ENCODE results near the gene ELOA. TPM values are rescaled to one million over a fixed set of nuclear protein-coding genes. Genes with fewer than 3 reads are reported as not detected.
A peak's percentile ranks its signal among the peaks of the same experiment; 100 is the strongest.

ELOA gene
- total RNA-seq, 2 experiments from 2014 or later, result 24.7 to 41.0 TPM

DNA sequence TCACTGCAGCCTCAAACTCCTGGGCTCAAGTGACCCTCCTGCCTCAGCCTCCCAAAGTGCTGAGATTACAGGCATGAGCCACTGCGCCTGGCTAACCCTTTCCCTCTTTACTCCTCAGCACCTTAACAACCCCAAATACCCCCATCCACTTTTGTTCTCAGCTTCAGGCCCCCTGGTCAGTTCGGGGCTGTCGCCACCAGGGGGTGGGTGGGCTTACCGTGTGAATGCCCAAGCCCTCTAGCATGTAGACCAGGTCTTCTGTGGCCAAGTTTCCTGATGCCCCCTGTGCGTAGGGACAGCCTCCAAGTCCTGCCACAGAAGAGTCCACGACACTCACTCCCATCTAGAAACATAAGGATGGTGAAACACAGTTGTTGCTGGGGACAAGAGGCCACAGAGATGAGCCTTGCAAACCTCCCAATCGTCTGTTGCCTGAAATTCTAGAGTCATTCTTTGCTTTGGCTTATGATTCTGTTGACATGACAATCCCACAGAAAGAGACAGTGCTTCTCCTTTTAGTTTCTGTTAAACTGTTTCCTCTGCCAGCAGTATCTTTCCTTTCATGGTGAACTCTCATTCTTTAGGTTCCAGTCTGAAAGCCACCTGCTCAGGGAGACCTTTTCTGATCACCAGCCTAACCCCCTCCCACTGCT is 61.0 kb downstream of the ELOA start:
- no peaks in the 10 kb centered on the region for H3K79me2 ChIP-seq (ENCODE audit: insufficient read depth, low read depth, low read length)
- no peaks in the 10 kb centered on the region for H4K20me1 ChIP-seq (ENCODE audit: insufficient read depth, low read length)
- peaks cover 38% of the 10 kb centered on the region for H3K4me1 ChIP-seq (ENCODE audit: insufficient read depth, low read length, poor library complexity, severe bottlenecking)
- H3K9me2 ChIP-seq (ENCODE audit: insufficient read depth, low read length), result no peaks in the 10 kb centered on the region
- ChIA-PET POLR2A (no interaction called here), CTCF (ENCODE audit: unreplicated experiment) (no interaction called here)
- no peak overlapping the region for H3K4me2 ChIP-seq (ENCODE audit: low read length)
- BruUV-seq (replicated peaks), result no TSS peak
- no peak overlapping the region for H3K27ac ChIP-seq (ENCODE audit: low read depth, low read length, poor library complexity, severe bottlenecking)
- intact Hi-C loops (cut with micrococcal nuclease; ENCODE audit: unreplicated experiment), result no loop called here
- peaks cover under 1% of the 10 kb centered on the region; the same call in 1 of the 2 replicates for H3K36me3 ChIP-seq (ENCODE audit: insufficient read depth, low read length)
- H3K4me3 ChIP-seq (ENCODE audit: low read depth, low read length, poor library complexity, severe bottlenecking), result no peak overlapping the region
- no peak overlapping the region for H2AFZ ChIP-seq (ENCODE audit: low read length)
- H3K9me3 ChIP-seq (ENCODE audit: low read length), result no peaks in the 10 kb centered on the region
- DNase-seq (ENCODE audit: low spot score), result no peak
- TF ChIP-seq EZH2phosphoT487 (IDR thresholded peaks at IDR 0.05; ENCODE audit: borderline replicate concordance, low read depth, low read length), result no peak
- TF ChIP-seq, protein P1, sequence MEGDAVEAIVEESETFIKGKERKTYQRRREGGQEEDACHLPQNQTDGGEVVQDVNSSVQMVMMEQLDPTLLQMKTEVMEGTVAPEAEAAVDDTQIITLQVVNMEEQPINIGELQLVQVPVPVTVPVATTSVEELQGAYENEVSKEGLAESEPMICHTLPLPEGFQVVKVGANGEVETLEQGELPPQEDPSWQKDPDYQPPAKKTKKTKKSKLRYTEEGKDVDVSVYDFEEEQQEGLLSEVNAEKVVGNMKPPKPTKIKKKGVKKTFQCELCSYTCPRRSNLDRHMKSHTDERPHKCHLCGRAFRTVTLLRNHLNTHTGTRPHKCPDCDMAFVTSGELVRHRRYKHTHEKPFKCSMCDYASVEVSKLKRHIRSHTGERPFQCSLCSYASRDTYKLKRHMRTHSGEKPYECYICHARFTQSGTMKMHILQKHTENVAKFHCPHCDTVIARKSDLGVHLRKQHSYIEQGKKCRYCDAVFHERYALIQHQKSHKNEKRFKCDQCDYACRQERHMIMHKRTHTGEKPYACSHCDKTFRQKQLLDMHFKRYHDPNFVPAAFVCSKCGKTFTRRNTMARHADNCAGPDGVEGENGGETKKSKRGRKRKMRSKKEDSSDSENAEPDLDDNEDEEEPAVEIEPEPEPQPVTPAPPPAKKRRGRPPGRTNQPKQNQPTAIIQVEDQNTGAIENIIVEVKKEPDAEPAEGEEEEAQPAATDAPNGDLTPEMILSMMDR (conservative IDR thresholded peaks at IDR 0.05; ENCODE audit: low read length), result peak; percentile 63

DNA sequence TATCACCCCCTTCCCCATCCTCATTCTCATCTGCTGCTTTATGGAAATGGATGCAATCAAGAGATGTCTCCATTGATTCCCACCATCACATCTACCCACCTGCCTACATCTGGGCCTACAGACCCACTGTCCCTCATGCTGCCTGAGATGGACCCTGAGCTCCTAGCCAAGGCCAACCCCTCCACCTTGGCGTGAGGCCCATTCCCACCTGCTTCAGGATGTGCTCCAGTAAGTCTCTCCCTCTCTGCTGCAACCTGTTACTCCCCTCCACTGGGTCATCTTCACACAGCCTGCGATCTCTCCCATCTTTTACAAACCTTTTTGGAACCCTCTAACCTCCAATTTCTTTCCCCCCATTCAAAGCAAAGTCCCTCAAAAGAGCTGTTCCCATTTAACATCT is 61.8 kb downstream of the ELOA start:
- Histone ChIP-seq H3K9me3 (ENCODE audit: low read length) (no peaks in the 10 kb centered on the region), H3K27ac (ENCODE audit: low read depth, low read length, poor library complexity, severe bottlenecking) (no peak overlapping the region), H3K4me3 (ENCODE audit: low read depth, low read length, poor library complexity, severe bottlenecking) (no peak overlapping the region), H3K4me2 (ENCODE audit: low read length) (no peak overlapping the region), H3K79me2 (ENCODE audit: insufficient read depth, low read depth, low read length) (no peaks in the 10 kb centered on the region), H4K20me1 (ENCODE audit: insufficient read depth, low read length) (no peaks in the 10 kb centered on the region), H3K9me2 (ENCODE audit: insufficient read depth, low read length) (no peaks in the 10 kb centered on the region), H3K36me3 (ENCODE audit: insufficient read depth, low read length) (no peaks in the 10 kb centered on the region), H2AFZ (ENCODE audit: low read length) (no peak overlapping the region), H3K4me1 (ENCODE audit: insufficient read depth, low read length, poor library complexity, severe bottlenecking) (peaks cover 38% of the 10 kb centered on the region)
- intact Hi-C loops (cut with micrococcal nuclease; ENCODE audit: unreplicated experiment), result no loop called here
- TF ChIP-seq, protein P1 (conservative IDR thresholded peaks at IDR 0.05; ENCODE audit: low read length), result no peak
- TF ChIP-seq EZH2phosphoT487 (IDR thresholded peaks at IDR 0.05; ENCODE audit: borderline replicate concordance, low read depth, low read length), result no peak
- DNase-seq (ENCODE audit: low spot score), result no peak
- no TSS peak for BruUV-seq (replicated peaks)
- ChIA-PET CTCF (ENCODE audit: unreplicated experiment) (interaction anchor here (0.5 kb wide), 1 partner anchor 19 kb away, joined by 5 read pairs; no protein-coding TSS in a partner anchor), POLR2A (no interaction called here)

DNA sequence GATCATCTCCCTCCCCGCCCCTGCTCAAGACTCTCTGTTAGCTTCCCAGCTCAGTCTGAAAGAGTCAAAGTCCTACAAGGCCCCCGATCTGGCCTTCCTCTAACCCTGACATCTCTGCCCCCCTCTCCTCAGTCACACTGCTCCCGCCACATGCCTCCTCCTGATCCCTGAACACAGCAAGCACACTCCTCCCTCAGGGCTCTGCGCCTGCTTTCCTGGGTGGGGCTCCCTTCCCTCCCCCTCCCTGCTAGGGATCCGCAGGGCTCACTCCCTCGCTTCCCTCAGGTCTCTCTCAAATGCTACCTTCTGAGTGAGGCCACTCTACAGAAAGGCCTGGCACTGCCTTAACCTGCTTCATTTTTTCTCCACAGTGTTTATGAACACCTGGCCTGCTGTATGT is 63.0 kb downstream of the ELOA start:
- no peaks in the 10 kb centered on the region for H3K9me2 ChIP-seq (ENCODE audit: insufficient read depth, low read length)
- H3K27ac ChIP-seq (ENCODE audit: low read depth, low read length, poor library complexity, severe bottlenecking), result no peak overlapping the region
- H4K20me1 ChIP-seq (ENCODE audit: insufficient read depth, low read length), result no peaks in the 10 kb centered on the region
- no peak overlapping the region for H3K4me2 ChIP-seq (ENCODE audit: low read length)
- ChIA-PET CTCF (ENCODE audit: unreplicated experiment) (no interaction called here), POLR2A (no interaction called here)
- peaks cover 47% of the 10 kb centered on the region for H3K4me1 ChIP-seq (ENCODE audit: insufficient read depth, low read length, poor library complexity, severe bottlenecking)
- BruUV-seq (replicated peaks), result no TSS peak
- no peaks in the 10 kb centered on the region for H3K36me3 ChIP-seq (ENCODE audit: insufficient read depth, low read length)
- no peaks in the 10 kb centered on the region for H3K9me3 ChIP-seq (ENCODE audit: low read length)
- H2AFZ ChIP-seq (ENCODE audit: low read length), result no peak overlapping the region
- DNase-seq (ENCODE audit: low spot score), result no peak
- TF ChIP-seq, protein P1 (conservative IDR thresholded peaks at IDR 0.05; ENCODE audit: low read length), result no peak
- TF ChIP-seq EZH2phosphoT487 (IDR thresholded peaks at IDR 0.05; ENCODE audit: borderline replicate concordance, low read depth, low read length), result no peak
- intact Hi-C loops (cut with micrococcal nuclease; ENCODE audit: unreplicated experiment), result no loop called here
- no peaks in the 10 kb centered on the region for H3K79me2 ChIP-seq (ENCODE audit: insufficient read depth, low read depth, low read length)
- no peak overlapping the region for H3K4me3 ChIP-seq (ENCODE audit: low read depth, low read length, poor library complexity, severe bottlenecking)

All from OCI-LY7 (cell line).